Glomerular endothelial cell (primary cell): ENCODE data around the gene GMIP. TPM values are rescaled to one million over a fixed set of nuclear protein-coding genes. Genes with fewer than 3 reads are reported as not detected.

Experiments used
- DNase-seq: peaks from one replicate; pipeline ENCODE4 v3.0.0-alpha.2; 2011; ENCODE audit warnings: low read depth, low spot score; ENCODE audit errors: extremely low read depth
- total RNA-seq: library from RNA; depleted of rRNA; stranded (reverse); fragments of >200 nt; gene quantifications from 2 replicates; pipeline ENCODE4 v1.2.3, GENCODE V29; 2015

Gene GMIP
- total RNA-seq, 1 donor from 2014 or later, result 22.5 TPM

- DNase-seq, result no peak
Observed at GRCh38 chr19:19636573-19637185, 6.8 kb downstream of the GMIP start.

- DNase-seq, result no peak
Observed at GRCh38 chr19:19635313-19635702, 8.1 kb downstream of the GMIP start.

DNA sequence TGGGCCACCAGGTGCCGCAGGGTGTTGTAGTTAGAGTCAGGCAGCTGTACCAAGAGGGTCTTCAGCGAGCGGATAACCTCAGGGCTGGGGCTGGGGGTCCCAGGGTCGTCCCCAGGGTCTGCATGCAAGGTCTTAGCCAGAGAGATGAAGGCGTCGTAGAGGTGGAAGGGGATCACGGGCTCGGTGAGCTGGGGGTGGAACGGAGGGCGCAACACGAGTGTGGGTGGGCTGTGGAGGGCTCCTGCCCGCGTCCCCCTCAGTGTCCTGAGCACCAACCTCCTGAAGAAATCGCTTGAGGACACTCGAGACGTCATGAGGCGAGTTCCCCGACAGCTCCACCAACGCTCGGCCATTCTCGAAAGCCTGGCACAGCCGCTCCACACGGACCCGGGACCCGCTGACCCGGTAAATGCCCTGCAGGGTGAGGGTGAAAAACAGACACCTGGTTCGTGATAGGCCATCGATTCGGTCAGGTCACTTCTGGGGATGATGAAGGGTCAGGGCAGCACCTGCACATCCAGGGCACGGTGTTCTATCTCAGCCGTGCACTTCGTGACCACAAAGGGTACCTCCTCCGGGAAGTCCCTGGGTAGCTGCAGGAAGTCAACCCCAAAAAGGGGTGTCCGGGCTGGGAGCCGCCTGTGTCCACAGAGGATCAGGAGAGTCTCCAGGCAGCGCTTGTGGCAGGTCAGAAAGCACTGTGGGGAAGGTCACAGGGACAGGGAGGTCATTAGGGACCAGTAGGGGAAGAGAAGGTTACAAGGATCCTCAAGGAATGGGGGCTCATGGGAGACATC lies 8.7 kb downstream of the GMIP start:
- no peak for DNase-seq

GRCh38 chr19:19633711-19634515 lies 9.5 kb downstream of the GMIP start:
- DNase-seq, result no peak

GRCh38 chr19:19632661-19633060 lies 10.8 kb downstream of the GMIP start:
- DNase-seq, result no peak

GRCh38 chr19:19631346-19631745 lies 12.1 kb downstream of the GMIP start:
- no peak for DNase-seq

- no peak for DNase-seq
Observed at GRCh38 chr19:19630426-19630825, 13.0 kb downstream of the GMIP start.

DNA sequence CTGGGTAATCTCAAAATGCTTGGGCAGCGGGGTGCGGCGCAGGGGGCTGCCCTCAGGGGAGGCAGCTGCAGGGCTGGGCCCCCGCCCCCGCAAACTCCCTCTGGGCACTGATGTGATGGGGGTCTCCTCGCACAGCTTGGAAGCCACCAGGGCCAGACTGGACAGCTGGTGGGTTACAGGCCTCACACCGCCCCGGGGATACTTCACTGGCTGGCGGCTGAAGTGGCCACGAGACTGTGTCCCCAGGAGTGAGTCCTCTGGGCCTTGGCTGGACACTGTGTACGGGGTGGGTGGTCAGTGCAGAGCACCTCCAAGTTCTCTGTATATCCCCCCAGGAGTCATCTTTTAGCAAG lies 13.4 kb downstream of the GMIP start:
- no peak for DNase-seq

DNA sequence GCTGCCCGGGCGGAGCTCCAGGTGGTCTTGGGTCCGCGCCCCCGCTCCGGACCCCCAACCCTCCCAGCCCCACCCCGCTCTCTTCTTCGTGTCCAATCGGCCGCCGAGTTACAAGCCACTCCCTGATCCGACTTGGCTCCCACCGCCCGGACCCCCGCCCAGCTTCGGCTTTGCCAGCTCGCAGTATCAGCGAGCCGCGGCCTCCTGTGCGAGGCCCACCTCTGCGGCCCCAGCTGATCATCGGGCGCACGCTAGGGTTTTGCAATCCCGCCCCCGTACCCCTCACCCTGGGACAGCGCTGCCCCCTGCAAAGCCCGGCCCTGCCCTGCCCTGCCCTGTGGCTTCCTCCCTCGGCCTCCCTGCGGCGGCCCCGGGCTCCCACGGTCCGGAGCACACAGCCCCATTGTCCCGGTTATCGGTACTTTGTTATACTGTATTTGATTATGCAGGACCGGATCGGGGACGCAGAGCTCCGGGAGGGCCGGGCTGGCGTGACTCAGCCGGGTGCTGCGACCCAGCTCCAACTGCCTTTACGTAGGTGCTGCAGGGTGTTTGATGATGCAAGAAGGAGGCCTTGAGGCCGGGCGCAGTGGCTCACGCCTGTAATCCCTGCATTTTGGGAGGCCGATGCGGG lies 14.8 kb downstream of the GMIP start:
- no peak for DNase-seq

DNA sequence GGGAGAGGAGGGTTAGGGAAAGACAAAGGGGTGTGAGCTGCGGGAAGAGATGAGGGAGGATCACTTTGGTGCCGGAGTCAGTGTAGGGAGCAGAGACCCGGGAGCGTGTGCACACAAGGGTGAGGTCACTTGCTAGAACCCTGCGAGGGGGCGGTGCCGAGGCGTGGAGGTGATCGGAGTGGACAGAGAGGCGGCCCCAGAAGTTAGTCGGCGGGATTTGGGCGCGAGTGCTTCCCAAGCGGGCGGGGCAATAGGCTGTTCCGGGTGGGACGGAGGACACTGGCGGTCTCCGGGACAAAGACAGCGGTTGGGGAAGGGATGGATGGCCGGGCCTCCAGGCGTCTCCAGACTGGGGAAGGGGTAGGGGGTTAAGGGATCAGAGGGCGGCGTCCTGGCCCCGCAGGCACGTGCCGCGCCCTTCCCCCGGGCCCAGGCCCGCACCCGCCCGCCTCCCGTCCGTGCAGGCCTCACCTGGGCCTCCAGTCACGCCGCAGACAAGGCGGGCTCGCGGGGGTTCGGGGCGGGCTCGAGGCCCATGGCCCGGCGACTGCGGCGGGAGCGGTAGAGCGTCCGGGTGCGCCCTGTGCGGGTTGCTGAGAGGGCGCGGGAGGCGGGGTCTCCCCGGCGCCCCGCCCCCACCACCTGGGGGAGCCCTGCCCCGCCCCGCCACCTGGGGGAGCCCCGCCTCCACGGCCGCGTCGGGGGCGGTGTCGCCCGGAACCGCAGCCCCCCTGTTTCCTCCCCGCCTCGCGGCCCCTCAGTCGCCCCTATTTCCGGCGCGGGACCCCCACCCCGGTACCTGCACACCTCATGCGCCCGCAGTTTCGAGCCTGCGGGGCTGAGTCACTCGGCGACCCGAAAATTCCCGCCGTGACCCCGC lies 15.6 kb downstream of the GMIP start, which contains the start of gene LPAR2:
TSS of gene LPAR2 (minus strand) at position 600 of the 880 bp plus-strand sequence. CDS start 945 bp downstream, outside the sequence.
- DNase-seq, result no peak

DNA sequence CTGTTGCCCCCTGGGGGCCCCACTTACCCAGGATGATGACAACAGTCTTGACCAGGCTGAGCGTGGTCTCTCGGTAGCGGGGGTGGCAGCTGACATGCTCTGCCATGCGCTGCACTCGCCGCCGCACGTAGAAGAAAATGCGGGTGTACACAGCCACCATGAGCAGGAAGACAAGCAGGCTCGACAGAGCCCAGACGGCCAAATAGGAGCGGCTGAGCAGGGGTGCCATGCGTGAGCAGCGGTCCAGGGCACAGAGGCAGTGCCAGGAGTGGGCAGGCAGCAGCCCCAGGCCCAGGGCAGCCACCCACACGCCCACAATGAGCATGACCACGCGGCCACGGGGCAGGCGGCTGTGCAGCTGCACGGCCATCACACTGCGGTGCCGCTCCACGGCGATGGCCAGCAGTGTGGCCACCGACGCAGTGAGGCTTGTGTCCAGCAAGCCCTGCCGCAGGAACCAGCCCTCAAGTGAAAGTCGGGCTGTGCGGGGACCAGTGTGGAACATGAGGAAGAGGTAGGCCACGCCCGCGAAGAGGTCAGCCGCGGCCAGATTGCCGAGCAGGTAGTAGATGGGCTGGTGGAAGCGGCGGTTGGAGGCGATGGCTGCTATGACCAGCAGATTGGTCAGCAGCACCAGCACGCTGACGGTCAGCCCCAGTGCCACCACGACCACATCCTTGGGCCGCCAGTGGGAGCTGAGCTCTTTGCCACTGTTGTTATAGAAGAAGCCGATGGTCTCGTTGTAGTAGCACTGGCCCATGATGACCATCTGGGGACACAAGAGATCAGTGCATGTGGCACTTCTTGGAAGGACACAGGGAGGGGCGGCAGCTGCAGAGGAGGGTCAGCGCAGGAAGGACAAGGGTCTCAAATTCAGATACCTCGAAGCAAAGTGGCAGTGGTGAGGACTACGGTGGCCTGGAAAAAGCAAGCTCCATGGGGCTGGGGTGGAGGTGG lies 16.7 kb downstream of the GMIP start:
- DNase-seq, result no peak

GRCh38 chr19:19624032-19624570 lies 19.4 kb downstream of the GMIP start:
- DNase-seq, result no peak

DNA sequence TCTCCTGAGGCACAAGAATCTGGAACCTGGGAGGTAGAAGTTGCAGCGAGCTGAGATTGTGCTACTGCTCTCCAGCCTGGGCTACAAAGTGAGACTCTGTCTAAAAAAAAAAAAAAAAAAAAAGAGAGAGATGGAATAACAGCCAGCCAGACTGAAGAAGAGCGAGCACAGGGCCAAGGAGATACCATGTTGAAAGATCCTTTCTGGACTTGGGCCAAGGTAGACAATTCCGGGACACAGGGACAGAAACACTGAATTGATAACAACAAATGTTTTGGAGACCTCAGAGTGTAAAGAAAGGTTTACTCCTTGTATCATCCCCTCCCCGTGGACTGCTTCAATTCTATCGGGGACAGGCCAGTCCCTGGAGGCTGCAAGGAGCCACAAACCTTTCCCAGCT lies 20.1 kb downstream of the GMIP start:
- no peak for DNase-seq

DNA sequence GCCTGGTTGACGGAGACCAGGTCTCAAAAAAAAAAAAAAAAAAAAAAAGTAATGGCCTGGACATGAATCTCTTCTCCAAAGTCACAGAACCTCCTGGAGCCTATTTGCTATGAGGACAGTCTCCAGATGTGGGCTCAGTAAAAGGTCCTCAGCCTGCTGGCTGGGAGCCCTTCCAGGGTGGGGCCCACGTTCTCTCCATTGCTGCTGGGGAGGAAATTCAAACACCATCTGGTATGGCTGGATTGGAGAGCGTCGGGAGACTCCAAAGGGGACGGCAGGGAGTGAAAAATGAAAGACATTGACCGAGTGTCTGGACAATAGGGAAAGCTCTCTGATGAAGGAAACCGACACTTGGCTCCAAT lies 23.6 kb downstream of the GMIP start:
- DNase-seq, result no peak

GRCh38 chr19:19619181-19619848 lies 24.1 kb downstream of the GMIP start:
- DNase-seq, result no peak

DNA sequence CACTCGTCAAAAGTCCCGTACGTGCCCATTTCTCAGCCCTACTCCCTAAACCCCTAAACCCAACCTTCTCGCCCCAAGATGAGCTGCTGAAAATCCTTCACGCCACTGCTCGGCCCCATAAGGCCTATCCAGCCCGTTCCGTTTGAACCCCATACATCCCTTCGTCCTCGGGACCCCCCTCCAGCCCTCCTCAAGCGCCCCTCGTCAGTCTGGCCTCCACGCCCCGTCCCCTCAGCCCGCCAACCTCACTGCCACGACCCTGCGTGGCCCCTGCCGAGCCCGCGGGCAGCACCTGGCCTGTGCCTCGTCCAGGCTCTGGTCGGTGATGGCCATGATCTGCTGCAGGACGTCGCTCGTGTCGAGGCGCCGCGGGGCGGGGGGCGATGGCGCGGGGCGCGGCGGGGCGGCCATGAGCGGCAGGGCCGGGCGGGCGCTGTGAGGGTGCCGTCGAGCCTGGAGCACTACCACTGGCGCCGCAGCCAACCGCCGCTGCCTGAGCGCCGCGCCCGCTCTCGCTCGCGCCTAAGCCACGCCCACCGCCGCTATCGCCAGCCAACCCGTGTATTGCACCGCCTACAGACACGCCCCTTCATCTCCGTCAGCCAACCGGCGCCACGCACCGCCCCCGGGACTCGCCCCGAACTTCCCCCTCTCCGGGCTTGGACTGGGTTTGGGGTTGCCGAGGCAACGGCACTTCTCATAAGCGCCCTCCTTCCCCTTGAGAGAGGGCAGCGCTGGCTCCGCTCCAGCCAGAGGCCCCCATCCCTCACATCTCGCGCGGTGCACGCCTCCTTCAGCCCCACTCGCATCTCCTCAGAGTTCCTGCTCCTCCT lies 25.0 kb downstream of the GMIP start, which contains the start of gene PBX4:
TSS of gene PBX4 (minus strand) at position 469 of the 833 bp plus-strand sequence. CDS start at position 411, 58 bp downstream.
- DNase-seq, result no peak

- DNase-seq, result no peak
Observed at GRCh38 chr19:19615086-19615485, 28.4 kb downstream of the GMIP start.
